GM18867 (cell line): ENCODE data around the gene LSM4.

Source experiments
- ATAC-seq: cut with Tn5 transposase; IDR thresholded peaks from one replicate; pipeline ENCODE4 v1.9.1; 2021; ENCODE audit warnings: mild to moderate bottlenecking, moderate library complexity; ENCODE audit not compliant: unreplicated experiment

The LSM4 gene

GRCh38 chr19:18292810-18293641 lies 29.9 kb downstream of the LSM4 start:
- peak; percentile 7 for ATAC-seq

- peak; percentile 4 for ATAC-seq
Observed at GRCh38 chr19:18292462-18292809, 30.4 kb downstream of the LSM4 start.

DNA sequence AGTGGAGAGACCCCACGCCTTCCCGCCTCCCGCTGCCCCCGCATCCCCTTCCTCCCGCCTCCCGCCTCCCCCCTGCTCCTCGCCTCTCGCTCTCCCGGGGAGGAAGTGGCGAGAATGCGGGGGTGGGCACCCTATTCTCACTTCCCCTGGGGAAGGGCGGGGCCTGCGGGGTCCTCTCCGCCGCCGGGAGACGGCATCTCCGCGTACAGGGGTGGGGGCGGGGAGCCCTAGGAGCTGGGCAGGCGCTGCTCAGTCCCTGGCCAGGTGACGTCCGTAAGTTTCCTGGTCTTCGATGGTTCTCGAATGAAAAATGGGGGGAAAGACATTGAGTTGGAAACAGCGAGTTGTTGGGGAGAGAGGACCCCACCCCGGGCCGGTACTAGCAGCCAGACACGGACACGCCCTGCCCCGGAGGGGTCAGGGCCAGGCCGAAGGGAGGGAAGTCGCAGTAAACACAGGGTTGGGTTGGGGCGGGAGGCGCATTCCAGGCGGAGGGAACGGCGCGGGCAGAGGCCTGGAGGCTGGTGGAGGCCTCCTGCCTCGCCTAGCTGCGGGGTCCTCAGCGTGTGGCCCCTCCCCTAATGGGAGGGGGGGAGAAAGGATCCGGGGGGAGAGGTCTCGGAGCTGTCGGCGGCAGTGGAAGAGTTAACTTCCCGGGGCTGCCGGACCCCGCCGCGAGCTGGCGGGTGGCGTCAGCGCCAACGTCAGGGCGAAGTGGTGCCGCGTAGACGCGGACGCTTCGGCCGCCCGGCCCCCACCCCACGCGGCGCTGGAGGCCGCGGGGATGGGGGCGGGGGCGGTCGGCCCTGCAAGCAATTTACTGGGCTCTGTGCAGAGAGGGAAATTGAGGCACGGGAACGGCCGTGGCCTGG lies 31.1 kb downstream of the LSM4 start:
- ATAC-seq: peak; percentile 36

GRCh38 chr19:18291019-18291524 lies 31.8 kb downstream of the LSM4 start:
- ATAC-seq: no peak

GRCh38 chr19:18290302-18291018 lies 32.4 kb downstream of the LSM4 start:
- no peak for ATAC-seq

- ATAC-seq: no peak
Observed at GRCh38 chr19:18289471-18290301, 33.2 kb downstream of the LSM4 start.

DNA sequence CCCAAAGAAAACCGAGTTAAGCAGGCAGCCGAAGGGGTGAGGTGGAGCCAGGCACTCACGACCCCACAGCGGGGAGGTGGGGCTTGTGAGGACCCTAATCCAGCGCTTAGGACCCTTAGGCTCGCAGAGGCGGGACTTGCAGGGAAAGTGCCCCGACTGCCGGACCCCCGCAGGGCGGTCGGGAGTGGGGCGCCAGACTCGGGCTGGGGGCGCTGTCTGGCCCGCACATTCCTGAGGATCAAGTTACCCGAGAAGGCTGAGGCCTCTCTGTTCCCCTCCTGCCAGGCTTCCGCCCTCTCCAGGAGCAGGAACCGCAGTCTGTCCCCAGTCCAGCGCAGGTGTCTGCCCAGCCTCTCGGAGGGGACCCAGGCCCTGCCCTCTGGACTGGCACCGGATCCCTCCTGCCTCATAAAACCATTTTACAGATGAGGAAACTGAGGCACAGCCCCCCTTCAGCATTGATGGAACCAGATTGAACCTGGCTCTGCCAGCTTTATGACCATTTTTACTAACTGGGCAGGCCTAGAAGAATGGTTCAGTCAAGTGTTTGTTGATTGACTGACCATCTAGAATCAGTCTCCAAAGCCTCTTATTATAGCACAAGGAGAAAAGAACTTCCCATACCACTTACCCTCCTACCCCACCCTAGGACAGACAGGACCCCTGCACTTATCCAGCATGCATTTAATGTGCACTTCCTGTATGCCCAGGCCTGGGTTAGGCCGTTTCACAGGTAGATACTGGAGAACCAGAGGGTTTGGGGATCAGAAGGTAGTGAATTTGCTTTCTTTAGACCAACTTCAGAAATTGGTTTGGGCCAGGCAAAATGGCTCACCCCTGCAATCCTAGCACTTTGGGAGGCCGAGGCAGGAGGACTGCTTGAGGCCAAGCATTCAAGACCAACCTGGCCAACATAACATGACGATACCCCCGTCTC lies 34.8 kb downstream of the LSM4 start:
- ATAC-seq: no peak

DNA sequence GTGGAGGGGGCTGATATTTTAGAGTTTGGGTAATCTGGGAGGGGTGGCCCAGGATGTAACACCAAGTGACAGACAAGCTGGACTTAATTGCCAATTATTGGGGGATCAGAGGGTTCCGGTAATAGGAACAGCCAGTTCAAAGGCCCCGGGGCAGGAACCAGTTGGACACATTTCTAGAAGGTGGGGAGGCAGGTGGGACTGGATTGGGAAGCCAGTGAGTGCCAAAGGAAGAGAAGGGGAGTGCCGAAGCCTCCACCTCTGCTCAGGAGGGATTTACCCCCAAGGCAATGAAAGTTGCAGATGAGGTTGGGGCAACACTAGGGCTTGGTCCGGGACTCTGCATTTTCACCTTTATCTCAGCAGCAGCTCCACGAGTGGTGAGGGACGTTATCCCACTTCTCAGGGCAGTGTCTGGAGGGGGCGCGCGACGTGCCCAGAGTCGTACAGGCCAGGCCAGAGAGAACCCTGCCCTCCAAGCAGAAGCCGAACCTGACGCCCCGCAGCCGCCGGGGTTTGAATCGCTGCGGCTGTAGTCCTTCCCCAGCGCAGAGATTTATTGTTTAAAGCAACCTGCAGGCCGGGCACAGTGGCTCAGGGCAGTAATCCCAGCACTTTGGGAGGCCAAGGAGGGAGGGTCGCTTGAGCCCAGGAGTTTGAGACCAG lies 35.8 kb downstream of the LSM4 start:
- ATAC-seq: no peak

GRCh38 chr19:18284712-18285360 lies 38.0 kb downstream of the LSM4 start:
- ATAC-seq: no peak

GRCh38 chr19:18283338-18283737 lies 39.5 kb downstream of the LSM4 start:
- no peak for ATAC-seq

- ATAC-seq: no peak
Observed at GRCh38 chr19:18282788-18283141, 40.1 kb downstream of the LSM4 start.

DNA sequence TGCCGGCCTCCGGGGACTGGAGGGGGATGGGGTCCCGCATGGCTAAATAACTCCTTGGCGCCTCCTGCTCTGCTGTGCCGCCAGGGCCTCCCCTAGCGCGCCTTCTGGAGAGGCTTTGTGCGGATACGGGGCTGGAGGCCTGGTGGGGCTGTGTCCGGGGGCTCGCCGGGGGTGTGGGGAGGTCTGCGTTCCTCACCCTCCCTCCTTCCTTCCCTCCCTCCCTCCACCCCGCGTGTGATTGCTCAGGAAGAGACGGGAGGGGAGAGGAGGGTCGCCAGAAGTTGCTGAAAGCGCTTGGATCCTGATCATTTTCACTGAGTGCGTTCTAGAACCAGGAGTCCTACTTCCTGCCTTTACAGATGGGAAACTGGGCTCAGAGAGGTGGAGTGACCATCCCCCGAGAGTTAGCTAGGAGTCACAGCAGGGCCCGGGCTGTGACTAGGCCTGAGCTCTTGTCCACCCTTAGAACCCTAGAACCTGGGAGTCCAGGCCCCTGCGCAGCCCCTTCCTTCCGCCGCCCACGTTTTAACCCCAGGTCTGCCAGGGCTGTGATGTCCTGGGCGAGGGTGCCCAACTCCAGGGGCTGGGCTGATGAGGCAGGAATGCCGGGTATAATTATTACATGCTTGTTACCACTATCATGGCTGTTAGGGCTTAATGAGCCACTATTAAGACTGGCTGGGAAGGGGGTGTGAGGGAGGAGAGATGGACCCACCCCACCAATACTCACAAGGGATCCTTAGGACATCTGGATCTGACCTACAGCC lies 40.7 kb downstream of the LSM4 start:
- ATAC-seq: no peak

DNA sequence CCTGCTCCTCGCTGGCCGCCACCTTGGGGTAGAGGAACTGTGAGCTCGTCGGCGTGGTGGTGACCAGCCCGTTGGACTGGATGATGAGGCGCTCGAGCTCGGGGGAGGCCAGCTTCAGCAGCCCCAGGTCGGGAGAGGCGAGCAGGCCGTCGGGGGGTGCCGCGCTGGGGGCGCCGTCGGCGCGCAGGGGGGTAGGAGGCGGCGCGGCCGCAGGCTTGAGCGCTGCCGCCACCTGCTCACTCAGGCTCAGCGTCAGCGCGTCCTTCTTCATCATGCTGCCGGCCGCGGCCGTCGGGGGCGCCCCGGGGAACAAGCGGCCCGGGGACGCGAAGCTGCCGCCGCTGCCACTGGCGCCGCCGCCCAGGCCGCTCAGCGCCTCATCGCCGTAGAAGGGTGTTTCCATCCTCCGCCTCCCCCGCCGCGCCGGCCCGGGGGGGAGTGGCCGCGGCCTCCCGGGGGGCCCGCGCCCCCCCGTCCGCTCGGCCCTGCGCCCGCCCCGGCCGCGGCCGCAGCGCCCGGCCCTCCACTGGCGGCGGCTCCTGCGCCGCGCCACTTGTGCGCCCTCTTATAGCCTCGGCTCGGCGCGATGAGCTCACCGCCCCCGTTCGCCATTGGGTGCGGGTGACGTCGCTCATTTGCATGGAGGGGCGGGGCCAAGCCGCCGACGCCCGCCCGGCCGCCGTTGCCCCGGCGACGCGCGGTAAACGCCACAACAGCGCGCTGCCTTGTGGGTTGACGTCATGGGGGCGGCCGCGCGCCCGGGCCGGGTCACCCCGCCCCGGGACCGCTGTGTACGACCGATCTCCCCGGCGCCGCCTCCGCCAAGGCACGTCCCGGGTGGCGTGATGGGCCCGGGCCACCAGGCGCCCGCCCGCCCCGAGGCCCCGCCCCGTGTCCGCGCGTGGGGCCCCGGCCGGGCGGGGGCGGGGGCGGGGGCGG lies 41.5 kb downstream of the LSM4 start, which contains the start of gene JUND:
TSS of gene JUND (minus strand) at position 541 of the 939 bp plus-strand sequence. CDS start at position 403, 138 bp downstream.
- ATAC-seq: peak; percentile 60

- peak; percentile 24 for ATAC-seq
Observed at GRCh38 chr19:18280247-18281081, 42.4 kb downstream of the LSM4 start.

DNA sequence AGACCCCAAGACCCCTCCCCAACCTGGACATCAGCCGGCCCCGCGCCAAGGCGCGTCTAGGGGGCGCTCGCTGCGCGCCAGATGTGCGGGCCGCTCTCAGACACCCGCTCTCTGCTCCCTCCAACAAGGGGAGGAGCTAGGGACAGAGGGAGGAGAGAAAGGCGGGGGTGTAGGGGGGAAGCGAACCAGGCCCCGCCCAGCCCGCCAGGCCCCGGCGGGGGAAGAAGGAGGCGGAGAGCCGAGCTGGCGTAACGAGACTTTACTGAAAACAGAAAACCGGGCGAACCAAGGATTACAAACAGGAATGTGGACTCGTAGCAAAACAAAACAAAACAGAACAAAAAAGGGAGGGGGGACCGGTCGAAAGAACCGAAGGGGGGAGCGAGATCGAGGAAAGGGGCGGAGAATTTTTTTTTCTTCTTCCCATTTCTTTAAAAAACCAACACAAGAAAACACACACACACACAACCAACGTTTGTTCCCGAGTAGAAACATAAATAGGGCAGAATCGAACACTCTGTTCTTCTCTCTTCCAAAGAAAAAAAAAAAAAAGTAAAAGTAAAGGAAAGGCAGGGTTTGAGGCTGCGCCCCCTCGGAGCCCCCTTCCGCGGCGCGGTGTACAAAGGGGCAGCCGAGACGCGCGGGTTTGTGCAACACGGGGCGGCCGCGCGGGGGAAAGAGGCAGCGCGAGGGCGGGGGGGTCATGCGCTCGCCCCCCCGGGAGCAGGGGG lies 43.2 kb downstream of the LSM4 start:
- no peak for ATAC-seq
